ENCODE results near the gene NUDT1. TPM values are rescaled to one million over a fixed set of nuclear protein-coding genes. Genes with fewer than 3 reads are reported as not detected.

The NUDT1 gene
- total and polyA plus RNA-seq, 2 experiments from 2014 or later: 54.5 to 163 TPM

GRCh38 chr7:2256306-2257045 is 14.4 kb downstream of the NUDT1 start:
- Histone ChIP-seq H3K9me2 (ENCODE audit: insufficient read depth) (no peaks in the 10 kb centered on the region), H3K4me3 (no peak overlapping the region), H3K27ac (ENCODE audit: low read depth) (0 out of 2 replicates have a peak overlapping the region, but pooled peaks have one; percentile 19), H3K27me3 (ENCODE audit: insufficient read depth) (no peaks in the 10 kb centered on the region), H3K36me3 (ENCODE audit: insufficient read depth) (no peaks in the 10 kb centered on the region; the same call in 1 of the 2 replicates), H3K79me2 (replicated peaks; ENCODE audit: insufficient read depth) (no peaks in the 10 kb centered on the region), H3K4me2 (no peak overlapping the region), H3K4me1 (ENCODE audit: insufficient read depth) (no peaks in the 10 kb centered on the region), H2AFZ (no peak overlapping the region), H4K20me1 (replicated peaks; ENCODE audit: insufficient read depth) (no peaks in the 10 kb centered on the region; the same call in 1 of the 2 replicates), H3F3A (replicated peaks; ENCODE audit: low read depth) (no peaks in the 10 kb centered on the region)
- Mint-ChIP-seq H3K27me3 (ENCODE audit: insufficient read depth, low read depth, poor library complexity) (peaks cover 13% of the 10 kb centered on the region), H3K9me3 (no peaks in the 10 kb centered on the region), H3K36me3 (ENCODE audit: low read depth) (peaks cover 13% of the 10 kb centered on the region; the same call in 2 of the 3 replicates), H3K4me1 (no peaks in the 10 kb centered on the region), H3K27ac (no peak overlapping the region; the same call in 1 of the 2 replicates), H3K4me3 (no peak overlapping the region; the same call in 2 of the 3 replicates)
- TF ChIP-seq ETS1 (IDR thresholded peaks at IDR 0.05): no peak
- DNase-seq (ENCODE audit: low spot score): no peak
- no peak for ATAC-seq

- no peaks in the 10 kb centered on the region for H3K9me3 Mint-ChIP-seq
- ATAC-seq (no peak), DNase-seq (ENCODE audit: low spot score) (no peak)
- H3K27me3 ChIP-seq (ENCODE audit: insufficient read depth): no peaks in the 10 kb centered on the region
- no peaks in the 10 kb centered on the region; the same call in 1 of the 2 replicates for H4K20me1 ChIP-seq (replicated peaks; ENCODE audit: insufficient read depth)
- no peak overlapping the region for H3K27ac Mint-ChIP-seq
- H3K4me1 Mint-ChIP-seq: no peaks in the 10 kb centered on the region
- H3K4me3 ChIP-seq: no peak overlapping the region
- no peak overlapping the region for H3K4me2 ChIP-seq
- H3K9me2 ChIP-seq (ENCODE audit: insufficient read depth): no peaks in the 10 kb centered on the region
- peaks cover 13% of the 10 kb centered on the region for H3K27me3 Mint-ChIP-seq (ENCODE audit: insufficient read depth, low read depth, poor library complexity)
- H3F3A ChIP-seq (replicated peaks; ENCODE audit: low read depth): no peaks in the 10 kb centered on the region
- H3K36me3 ChIP-seq (ENCODE audit: insufficient read depth): no peaks in the 10 kb centered on the region
- TF ChIP-seq EZH2 (IDR thresholded peaks at IDR 0.05; ENCODE audit: low read depth, unreplicated experiment): no peak
- TF ChIP-seq CTCF (conservative IDR thresholded peaks at IDR 0.05; ENCODE audit: low read depth in 2 of 2): no peak
- no peak for TF ChIP-seq STAT1 (IDR thresholded peaks at IDR 0.05; ENCODE audit: unreplicated experiment)
- TF ChIP-seq REST (IDR thresholded peaks at IDR 0.05; ENCODE audit: unreplicated experiment): no peak
- TF ChIP-seq ZNF114 (CRISPR knock-in tag; IDR thresholded peaks at IDR 0.05): no peak
- no peak for TF ChIP-seq NANOG (IDR thresholded peaks at IDR 0.05; ENCODE audit: borderline replicate concordance)
- no peak for TF ChIP-seq EZH2phosphoT487 (IDR thresholded peaks at IDR 0.05; ENCODE audit: unreplicated experiment)
- no peak for TF ChIP-seq CREB1 (CRISPR knock-in tag; IDR thresholded peaks at IDR 0.05; ENCODE audit: low read depth)
- TF ChIP-seq POLR2AphosphoS5 (IDR thresholded peaks at IDR 0.05; ENCODE audit: low read depth): no peak
- no peak for TF ChIP-seq ZNF331 (CRISPR knock-in tag; IDR thresholded peaks at IDR 0.05; ENCODE audit: low read depth)
- no peak for TF ChIP-seq JUNB (IDR thresholded peaks at IDR 0.05; ENCODE audit: unreplicated experiment)
- peaks cover 10% of the 10 kb centered on the region; the same call in 2 of the 3 replicates for H3K36me3 Mint-ChIP-seq (ENCODE audit: low read depth)
- 0 out of 2 replicates have a peak overlapping the region, but pooled peaks have one; percentile 19 for H3K27ac ChIP-seq (ENCODE audit: low read depth)
- H3K79me2 ChIP-seq (replicated peaks; ENCODE audit: insufficient read depth): no peaks in the 10 kb centered on the region
- H2AFZ ChIP-seq: no peak overlapping the region
- H3K4me3 Mint-ChIP-seq: no peak overlapping the region
- no peaks in the 10 kb centered on the region for H3K4me1 ChIP-seq (ENCODE audit: insufficient read depth)
Measured at GRCh38 chr7:2257046-2257551, 15.1 kb downstream of the NUDT1 start.

All from GM23338 (cell line).